Tibial nerve (tissue), 4 donors: ENCODE data around the gene ETNK2. TPM values are rescaled to one million over a fixed set of nuclear protein-coding genes. Genes with fewer than 3 reads are reported as not detected.
A peak's percentile ranks its signal among the peaks of the same experiment; 100 is the strongest.

Experiments
- DNase-seq, 2 donors: peaks; one replicate each; pipeline ENCODE4 v3.0.0-alpha.2; 2019; ENCODE audit warnings: low spot score in 2 of 2
- H3K27ac ChIP-seq, 4 donors: fragments of 200-600 bp; sonication (generic) in 3 of 4; one replicate each; pipeline ENCODE4 v1.5.1; 2017 to 2019; ENCODE audit warnings: mild to moderate bottlenecking in 1 of 4
- H3K27me3 ChIP-seq, 2 donors: fragments of 200-600 bp; sonication (generic) in 1 of 2; one replicate each; pipeline versions ENCODE4 v1.5.1 to v1.6.0; 2017 to 2019
- H3K36me3 ChIP-seq, 3 donors: fragments of 200-600 bp; sonication (generic); one replicate each; pipeline ENCODE4 v1.5.1; 2018 to 2019
- H3K4me1 ChIP-seq, 4 donors: fragments of 200-600 bp; sonication (generic) in 3 of 4; one replicate each; pipeline ENCODE4 v1.5.1; 2017 to 2019
- H3K4me3 ChIP-seq, 4 donors: fragments of 200-600 bp; sonication (generic) in 3 of 4; one replicate each; pipeline ENCODE4 v1.5.1; 2017 to 2019; ENCODE audit warnings: mild to moderate bottlenecking in 1 of 4, moderate library complexity in 1 of 4
- H3K9me3 ChIP-seq, 4 donors: fragments of 200-600 bp; sonication (generic) in 3 of 4; one replicate each; pipeline ENCODE4 v1.5.1; 2017 to 2019
- CTCF ChIP-seq, 5 experiments: fragments of 200-600 bp in 3 of 5; fragments of 450-650 bp in 2 of 5; sonication (generic) in 3 of 5; IDR thresholded peaks; one replicate each; pipeline ENCODE4 v1.5.1; 2016 to 2019; ENCODE audit warnings: antibody characterized with exemption in 5 of 5, mild to moderate bottlenecking in 3 of 5, moderate library complexity in 2 of 5
- EP300 ChIP-seq, 2 donors: sonication (generic); formaldehyde crosslinking; IDR thresholded peaks; one replicate each; pipeline ENCODE4 v1.6.1; 2017; ENCODE audit warnings: antibody characterized with exemption in 2 of 2, mild to moderate bottlenecking in 1 of 2
- POLR2A ChIP-seq, 2 donors: fragments of 450-650 bp; IDR thresholded peaks; one replicate each; pipeline ENCODE4 v1.6.1; 2017; ENCODE audit warnings: antibody characterized with exemption in 2 of 2, mild to moderate bottlenecking in 2 of 2, moderate library complexity in 2 of 2
- WGBS, 2 donors: methylation state at CpG; one replicate each; pipeline ENCODE4 v1.1.5; 2018; 5-methylcytosine and 5-hydroxymethylcytosine counted together
- total RNA-seq, 4 donors: library from RNA; depleted of rRNA; stranded (reverse); fragments of >200 nt; gene quantifications; one replicate each; pipeline ENCODE4 v1.1.0, GENCODE V29; 2016

Gene ETNK2
- total RNA-seq, 4 donors from 2014 or later = 24.6 to 95.2 (median 67.8) TPM

GRCh38 chr1:204128964-204129896 is 22.6 kb downstream of the ETNK2 start:
- peak overlapping the region in 1 of 4 donors; percentile 21 for H3K4me3 ChIP-seq
- H3K27me3 ChIP-seq = no peaks in the 10 kb centered on the region
- peaks cover 0 to 66% (median 17%) of the 10 kb centered on the region in 4 donors for H3K4me1 ChIP-seq
- TF ChIP-seq POLR2A (IDR thresholded peaks at IDR 0.05) (no peak), EP300 (IDR thresholded peaks at IDR 0.05) (peak in 1 of 2 donors; percentile 28), CTCF (IDR thresholded peaks at IDR 0.05) (peak; percentile 88 to 97 (median 95))
- 27 to 31% methylated on average over 22 to 28 of the region's 29 CpGs for WGBS, 2 donors
- H3K9me3 ChIP-seq = no peaks in the 10 kb centered on the region
- H3K36me3 ChIP-seq = peaks cover 0 to 64% (median 0%) of the 10 kb centered on the region in 3 donors
- peak overlapping the region in 3 of 4 donors; percentile 62 to 88 (median 73) for H3K27ac ChIP-seq
- peak in 1 of 2 donors; percentile 41 for DNase-seq

GRCh38 chr1:204128464-204128963 is 23.3 kb downstream of the ETNK2 start:
- no peak overlapping the region for H3K4me3 ChIP-seq
- H3K27ac ChIP-seq = peak overlapping the region in 3 of 4 donors; percentile 48 to 88 (median 73)
- no peaks in the 10 kb centered on the region for H3K27me3 ChIP-seq
- DNase-seq = no peak
- H3K36me3 ChIP-seq = peaks cover 0 to 65% (median 0%) of the 10 kb centered on the region in 3 donors
- no peak for TF ChIP-seq CTCF (IDR thresholded peaks at IDR 0.05)
- peaks cover 0 to 66% (median 17%) of the 10 kb centered on the region in 4 donors for H3K4me1 ChIP-seq
- no peaks in the 10 kb centered on the region for H3K9me3 ChIP-seq
- 64 to 84% methylated on average over 4 of the region's 4 CpGs for WGBS, 2 donors

GRCh38 chr1:204127597-204128242 is 24.1 kb downstream of the ETNK2 start:
- Histone ChIP-seq H3K27me3 (no peaks in the 10 kb centered on the region), H3K27ac (peak overlapping the region in 3 of 4 donors; percentile 72 to 88 (median 73)), H3K4me3 (no peak overlapping the region), H3K9me3 (no peaks in the 10 kb centered on the region), H3K4me1 (peaks cover 0 to 66% (median 17%) of the 10 kb centered on the region in 4 donors), H3K36me3 (peaks cover 0 to 68% (median 2%) of the 10 kb centered on the region in 3 donors)
- peak; percentile 54 to 71 for DNase-seq
- peak in 1 of 2 donors; percentile 77 for TF ChIP-seq EP300 (IDR thresholded peaks at IDR 0.05)
- TF ChIP-seq CTCF (IDR thresholded peaks at IDR 0.05) = peak; percentile 88 to 99 (median 93)
- TF ChIP-seq POLR2A (IDR thresholded peaks at IDR 0.05) = no peak
- 19 to 26% methylated on average over 5 of the region's 5 CpGs for WGBS, 2 donors

GRCh38 chr1:204126956-204127355 is 24.9 kb downstream of the ETNK2 start:
- no peak for DNase-seq
- H3K27ac ChIP-seq = peak overlapping the region in 3 of 4 donors; percentile 72 to 88 (median 73)
- peaks cover 0 to 68% (median 9%) of the 10 kb centered on the region in 3 donors for H3K36me3 ChIP-seq
- TF ChIP-seq POLR2A (IDR thresholded peaks at IDR 0.05) = no peak
- no peak for TF ChIP-seq CTCF (IDR thresholded peaks at IDR 0.05)
- no peak for TF ChIP-seq EP300 (IDR thresholded peaks at IDR 0.05)
- no peak overlapping the region for H3K4me3 ChIP-seq
- H3K27me3 ChIP-seq = no peaks in the 10 kb centered on the region
- 33 to 45% methylated on average over 7 of the region's 7 CpGs for WGBS, 2 donors
- peaks cover 0 to 66% (median 17%) of the 10 kb centered on the region in 4 donors for H3K4me1 ChIP-seq
- H3K9me3 ChIP-seq = no peaks in the 10 kb centered on the region
